ENCODE results near the gene HAO2.

DNA sequence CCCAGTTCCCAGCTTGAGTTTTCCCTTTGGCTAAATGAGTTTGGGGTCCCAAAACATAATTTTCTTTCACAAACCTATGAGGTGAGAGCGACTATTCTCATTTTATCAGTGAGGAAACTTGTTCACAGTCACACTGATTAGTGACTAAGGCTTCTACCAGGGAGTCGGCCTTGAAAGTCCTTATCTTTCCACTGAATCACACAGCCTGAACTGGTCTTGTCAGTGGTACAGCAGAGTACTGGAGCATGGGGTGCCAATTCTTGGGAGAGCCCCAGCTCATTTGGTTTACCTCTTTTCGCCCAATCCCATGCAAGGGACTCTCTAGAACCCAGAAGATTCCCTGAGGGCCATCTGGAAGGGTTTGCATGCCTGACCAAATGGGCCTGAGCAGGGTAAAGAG is 63.3 kb downstream of the HAO2 start:
- TF ChIP-seq, protein P1, sequence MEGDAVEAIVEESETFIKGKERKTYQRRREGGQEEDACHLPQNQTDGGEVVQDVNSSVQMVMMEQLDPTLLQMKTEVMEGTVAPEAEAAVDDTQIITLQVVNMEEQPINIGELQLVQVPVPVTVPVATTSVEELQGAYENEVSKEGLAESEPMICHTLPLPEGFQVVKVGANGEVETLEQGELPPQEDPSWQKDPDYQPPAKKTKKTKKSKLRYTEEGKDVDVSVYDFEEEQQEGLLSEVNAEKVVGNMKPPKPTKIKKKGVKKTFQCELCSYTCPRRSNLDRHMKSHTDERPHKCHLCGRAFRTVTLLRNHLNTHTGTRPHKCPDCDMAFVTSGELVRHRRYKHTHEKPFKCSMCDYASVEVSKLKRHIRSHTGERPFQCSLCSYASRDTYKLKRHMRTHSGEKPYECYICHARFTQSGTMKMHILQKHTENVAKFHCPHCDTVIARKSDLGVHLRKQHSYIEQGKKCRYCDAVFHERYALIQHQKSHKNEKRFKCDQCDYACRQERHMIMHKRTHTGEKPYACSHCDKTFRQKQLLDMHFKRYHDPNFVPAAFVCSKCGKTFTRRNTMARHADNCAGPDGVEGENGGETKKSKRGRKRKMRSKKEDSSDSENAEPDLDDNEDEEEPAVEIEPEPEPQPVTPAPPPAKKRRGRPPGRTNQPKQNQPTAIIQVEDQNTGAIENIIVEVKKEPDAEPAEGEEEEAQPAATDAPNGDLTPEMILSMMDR (IDR thresholded peaks at IDR 0.05), result no peak
- TF ChIP-seq, protein P2, sequence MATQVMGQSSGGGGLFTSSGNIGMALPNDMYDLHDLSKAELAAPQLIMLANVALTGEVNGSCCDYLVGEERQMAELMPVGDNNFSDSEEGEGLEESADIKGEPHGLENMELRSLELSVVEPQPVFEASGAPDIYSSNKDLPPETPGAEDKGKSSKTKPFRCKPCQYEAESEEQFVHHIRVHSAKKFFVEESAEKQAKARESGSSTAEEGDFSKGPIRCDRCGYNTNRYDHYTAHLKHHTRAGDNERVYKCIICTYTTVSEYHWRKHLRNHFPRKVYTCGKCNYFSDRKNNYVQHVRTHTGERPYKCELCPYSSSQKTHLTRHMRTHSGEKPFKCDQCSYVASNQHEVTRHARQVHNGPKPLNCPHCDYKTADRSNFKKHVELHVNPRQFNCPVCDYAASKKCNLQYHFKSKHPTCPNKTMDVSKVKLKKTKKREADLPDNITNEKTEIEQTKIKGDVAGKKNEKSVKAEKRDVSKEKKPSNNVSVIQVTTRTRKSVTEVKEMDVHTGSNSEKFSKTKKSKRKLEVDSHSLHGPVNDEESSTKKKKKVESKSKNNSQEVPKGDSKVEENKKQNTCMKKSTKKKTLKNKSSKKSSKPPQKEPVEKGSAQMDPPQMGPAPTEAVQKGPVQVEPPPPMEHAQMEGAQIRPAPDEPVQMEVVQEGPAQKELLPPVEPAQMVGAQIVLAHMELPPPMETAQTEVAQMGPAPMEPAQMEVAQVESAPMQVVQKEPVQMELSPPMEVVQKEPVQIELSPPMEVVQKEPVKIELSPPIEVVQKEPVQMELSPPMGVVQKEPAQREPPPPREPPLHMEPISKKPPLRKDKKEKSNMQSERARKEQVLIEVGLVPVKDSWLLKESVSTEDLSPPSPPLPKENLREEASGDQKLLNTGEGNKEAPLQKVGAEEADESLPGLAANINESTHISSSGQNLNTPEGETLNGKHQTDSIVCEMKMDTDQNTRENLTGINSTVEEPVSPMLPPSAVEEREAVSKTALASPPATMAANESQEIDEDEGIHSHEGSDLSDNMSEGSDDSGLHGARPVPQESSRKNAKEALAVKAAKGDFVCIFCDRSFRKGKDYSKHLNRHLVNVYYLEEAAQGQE (IDR thresholded peaks at IDR 0.05; ENCODE audit: insufficient read depth in 1 of 2, low read depth in 2 of 2, low read length in 1 of 2), result no peak
- TF ChIP-seq POLR2AphosphoS5 (IDR thresholded peaks at IDR 0.05; ENCODE audit: low read depth, low read length), result no peak
